GM18868 (cell line): ENCODE results near the gene GNAT2.
A peak's percentile ranks its signal among the peaks of the same experiment; 100 is the strongest.
"Not testable (repeated sequence)": the region's sequence is repeated elsewhere in the genome, so short reads cannot be mapped to it uniquely, and the experiment has no call there.

Experiments
- ATAC-seq: cut with Tn5 transposase; IDR thresholded peaks from one replicate; pipeline ENCODE4 v1.9.1; 2021; ENCODE audit warnings: mild to moderate bottlenecking, moderate library complexity; ENCODE audit not compliant: unreplicated experiment

The GNAT2 gene

DNA sequence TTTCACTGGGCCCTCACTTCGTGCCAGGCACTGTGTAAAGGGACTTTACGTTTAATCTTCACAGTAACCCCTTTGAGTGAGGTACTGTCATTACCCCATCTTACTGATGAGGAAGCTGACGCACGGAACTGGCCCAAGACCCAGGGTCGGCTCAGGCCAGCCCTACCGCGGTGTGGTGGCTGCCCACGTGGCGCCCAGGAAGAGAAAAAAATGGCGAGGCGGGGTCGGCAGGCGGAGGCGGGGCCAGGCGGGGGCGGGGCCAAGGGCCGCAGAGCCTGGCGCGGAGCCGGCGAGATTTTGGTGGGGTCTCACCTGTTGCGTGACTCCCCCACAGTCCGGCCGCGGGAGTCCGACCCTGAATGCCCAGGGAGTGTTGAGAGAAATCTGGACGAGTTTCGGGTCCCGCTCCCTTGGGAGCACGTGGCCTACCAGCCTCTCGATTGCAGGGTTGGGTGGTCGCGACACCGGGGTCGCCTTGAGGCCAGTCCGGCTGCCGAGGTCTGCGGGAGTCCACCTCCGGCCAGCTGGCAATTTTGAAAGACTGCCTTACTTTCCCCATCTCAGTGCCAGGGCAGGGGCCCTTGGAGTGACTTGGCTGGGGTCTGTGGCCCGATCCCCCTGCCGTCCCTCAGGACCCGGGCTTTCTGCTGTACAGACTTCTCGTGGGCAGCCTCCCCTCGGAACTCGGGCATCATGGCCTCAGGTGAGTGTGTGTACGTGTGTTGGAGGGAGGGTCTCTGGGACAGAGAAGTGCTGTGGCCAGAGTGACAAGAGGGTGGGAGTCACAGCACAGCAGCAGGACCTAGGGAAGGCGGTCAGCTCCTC is at the start of gene GNAT2, which contains the start of gene AMPD2:
GNAT2 (minus strand) TSS at position 41 of the 825 bp plus-strand sequence. CDS start 6,746 bp downstream, outside the sequence.
AMPD2 (plus strand) TSS at position 262 of the 825 bp plus-strand sequence. CDS start 1,339 bp downstream, outside the sequence.
- ATAC-seq = peak; percentile 44

DNA sequence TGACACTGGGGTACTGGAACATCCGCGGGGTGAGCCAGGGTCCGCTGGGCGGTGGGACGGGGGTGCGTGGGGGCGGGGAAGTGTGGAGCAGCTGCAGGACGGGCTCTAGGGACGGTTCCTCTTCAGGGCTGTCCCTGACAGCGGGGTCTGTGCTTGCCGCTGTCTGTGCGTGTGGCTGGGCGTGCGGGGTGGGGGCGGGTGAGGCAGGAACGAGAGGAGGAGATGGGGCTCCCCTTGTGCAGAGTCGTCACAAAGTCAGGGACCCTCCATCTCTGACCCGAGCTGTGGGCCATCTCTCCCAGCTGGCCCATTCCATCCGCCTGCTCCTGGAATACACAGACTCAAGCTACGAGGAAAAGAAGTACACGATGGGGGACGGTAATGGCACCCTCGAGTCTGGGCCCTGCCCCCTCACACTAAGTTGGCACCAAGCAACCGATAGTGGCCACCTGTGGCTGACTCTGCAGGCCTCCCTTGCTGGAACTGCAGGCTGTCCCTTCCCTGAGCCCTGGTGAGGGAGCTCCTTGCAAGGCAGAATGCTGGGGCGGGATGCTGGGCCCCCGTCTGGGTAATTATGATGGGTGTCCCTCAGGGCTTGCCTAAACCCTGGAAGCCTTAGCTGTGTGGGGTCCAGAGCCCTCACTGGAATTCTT is 48.8 kb upstream of the GNAT2 start:
- no peak for ATAC-seq

GRCh38 chr1:109667452-109668122 is 48.2 kb upstream of the GNAT2 start, which contains the start of gene GSTM2:
Gene GSTM2, plus strand, starts transcription at chr1:109668057. Its CDS starts 59 bp downstream, at chr1:109668116.
- peak; percentile 97 for ATAC-seq

GRCh38 chr1:109664671-109665070 is 45.3 kb upstream of the GNAT2 start:
- ATAC-seq = no peak

DNA sequence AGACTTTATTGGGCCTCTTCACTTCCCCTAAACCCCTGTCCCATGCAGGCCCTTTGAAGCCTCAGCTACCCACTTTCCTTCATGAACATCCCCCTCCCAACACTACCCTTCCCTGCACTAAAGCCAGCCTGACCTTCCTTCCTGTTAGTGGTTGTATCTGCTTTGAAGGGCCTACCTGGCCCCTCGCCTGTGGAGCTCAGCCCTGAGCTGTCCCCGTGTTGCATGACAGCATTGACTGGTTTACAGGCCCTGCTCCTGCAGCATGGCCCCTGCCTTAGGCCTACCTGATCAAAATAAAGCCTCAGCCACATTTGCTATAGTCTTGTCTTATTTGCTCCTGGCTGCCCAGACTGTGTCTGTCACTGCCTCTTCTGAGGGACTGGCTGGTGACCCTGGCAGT is 42.0 kb upstream of the GNAT2 start:
- no peak for ATAC-seq

- not testable (repeated sequence) for ATAC-seq
These were observed 41.2 kb upstream of the GNAT2 start for GRCh38 chr1:109660691-109661026.

DNA sequence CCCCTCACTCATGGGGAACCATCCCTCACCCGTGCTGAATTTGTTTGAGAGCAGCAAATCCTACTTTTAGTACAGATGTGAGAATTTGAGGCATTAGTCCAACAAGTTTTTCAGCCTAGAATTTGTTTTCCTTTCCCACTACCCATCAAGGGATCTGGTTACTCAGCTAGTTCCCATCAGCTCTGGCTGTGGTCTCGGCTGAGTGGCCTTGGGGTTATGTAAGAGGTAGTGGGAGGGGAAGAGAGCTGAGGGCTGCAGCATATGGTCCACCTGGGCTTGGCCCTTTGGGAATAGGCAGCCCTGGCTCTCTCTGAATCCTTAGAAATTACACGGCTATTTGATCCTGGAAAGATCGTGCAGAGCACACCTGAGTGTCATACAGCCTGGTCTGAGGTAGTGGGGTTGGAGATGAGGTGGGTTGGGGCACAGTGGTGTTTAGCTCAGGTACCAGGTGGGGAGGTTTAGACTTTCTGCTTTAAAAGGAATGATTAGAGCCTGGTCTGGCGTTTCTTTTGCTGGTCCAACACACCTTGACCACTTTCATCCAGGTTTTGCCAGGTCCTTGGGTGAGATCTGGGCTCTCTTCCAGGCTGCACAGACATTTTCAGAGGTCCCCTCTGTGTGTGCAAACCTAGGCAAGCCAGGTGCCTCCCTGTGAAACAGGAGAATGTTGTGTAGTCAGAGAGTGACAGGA is 40.7 kb upstream of the GNAT2 start:
- ATAC-seq = no peak

DNA sequence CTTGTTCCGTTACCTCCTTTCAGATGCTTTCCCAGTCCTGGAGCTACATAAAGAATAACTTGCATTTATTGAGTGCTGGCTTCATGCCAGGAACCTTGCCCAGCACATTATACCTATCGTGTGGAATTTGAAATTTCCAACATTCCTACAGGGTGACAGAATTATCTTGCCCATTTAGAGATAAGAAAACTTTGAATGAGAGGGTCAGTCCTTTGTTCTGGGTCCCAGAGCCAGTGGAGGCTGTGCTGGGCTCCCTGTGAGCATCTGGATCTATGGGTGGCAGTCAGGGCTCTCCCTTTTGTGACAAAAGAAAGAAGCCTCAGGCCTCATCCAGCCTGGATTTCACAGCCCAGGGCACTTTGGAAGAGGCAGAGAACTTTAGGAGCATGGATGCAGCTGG is 39.7 kb upstream of the GNAT2 start:
- ATAC-seq = no peak

- no peak for ATAC-seq
These were observed 39.2 kb upstream of the GNAT2 start for GRCh38 chr1:109658533-109659042.

DNA sequence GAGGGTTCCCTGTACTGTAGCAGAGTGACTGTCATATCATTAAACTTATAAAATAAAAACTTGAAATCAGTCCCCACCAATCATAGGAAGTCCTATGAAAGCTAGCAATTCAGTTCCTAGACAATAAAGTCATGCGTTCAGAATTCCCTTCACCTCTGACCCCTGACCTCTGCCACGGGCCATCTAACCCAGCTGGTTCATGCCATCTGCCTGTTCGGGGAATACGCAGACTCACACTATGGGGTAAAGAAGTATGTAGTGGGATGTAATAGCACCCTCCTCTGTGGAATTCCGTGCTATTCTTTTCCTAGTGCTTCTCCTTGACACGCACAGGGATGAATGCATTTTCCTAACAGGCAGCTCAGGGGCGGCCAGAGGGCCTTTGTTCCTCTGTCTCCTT is 38.6 kb upstream of the GNAT2 start:
- no peak for ATAC-seq

DNA sequence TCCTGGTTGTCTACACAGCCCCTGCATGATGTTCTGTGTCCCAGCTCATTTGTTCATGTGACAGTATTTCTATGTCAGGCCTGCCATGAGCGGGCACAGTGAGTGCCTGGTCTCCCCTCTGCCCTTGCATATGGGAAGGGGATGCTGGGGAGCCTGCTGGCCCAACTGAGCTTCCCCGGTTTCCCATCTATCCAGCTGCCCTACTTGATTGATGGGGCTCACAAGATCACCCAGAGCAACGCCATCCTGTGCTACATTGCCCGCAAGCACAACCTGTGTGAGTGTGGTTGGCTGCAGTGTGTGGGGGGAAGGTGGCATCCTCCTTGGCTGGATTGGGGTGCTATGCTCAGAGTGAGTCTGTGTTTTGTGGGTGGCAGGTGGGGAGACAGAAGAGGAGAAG is 38.0 kb upstream of the GNAT2 start:
- no peak for ATAC-seq

- ATAC-seq = peak; percentile 90
These were observed 36.5 kb upstream of the GNAT2 start, which contains the start of gene GSTM4 for GRCh38 chr1:109655615-109656519. Gene GSTM4, plus strand, starts transcription at chr1:109656099. Its CDS starts 291 bp downstream, at chr1:109656390.

DNA sequence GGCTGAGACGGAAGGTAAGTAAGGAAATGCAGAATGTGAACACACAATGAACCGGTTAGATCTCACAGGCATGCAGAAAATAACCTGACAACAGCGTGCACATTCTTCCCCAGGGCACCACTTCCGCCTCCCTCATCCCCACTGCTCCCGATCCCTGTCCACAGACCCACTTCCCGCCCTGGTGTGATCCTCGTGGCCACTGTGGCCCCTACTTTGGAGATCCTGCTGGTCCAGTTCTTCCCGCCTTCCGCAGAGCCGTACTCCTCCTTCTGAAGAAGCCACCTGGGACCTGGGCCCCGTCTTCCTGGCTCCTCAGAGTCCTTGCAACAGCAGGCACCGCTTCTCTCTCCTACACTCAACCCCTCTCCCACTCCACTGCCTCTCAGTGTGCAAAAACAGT is 35.1 kb upstream of the GNAT2 start:
- ATAC-seq = no peak

GRCh38 chr1:109653306-109653705 is 33.9 kb upstream of the GNAT2 start:
- no peak for ATAC-seq

DNA sequence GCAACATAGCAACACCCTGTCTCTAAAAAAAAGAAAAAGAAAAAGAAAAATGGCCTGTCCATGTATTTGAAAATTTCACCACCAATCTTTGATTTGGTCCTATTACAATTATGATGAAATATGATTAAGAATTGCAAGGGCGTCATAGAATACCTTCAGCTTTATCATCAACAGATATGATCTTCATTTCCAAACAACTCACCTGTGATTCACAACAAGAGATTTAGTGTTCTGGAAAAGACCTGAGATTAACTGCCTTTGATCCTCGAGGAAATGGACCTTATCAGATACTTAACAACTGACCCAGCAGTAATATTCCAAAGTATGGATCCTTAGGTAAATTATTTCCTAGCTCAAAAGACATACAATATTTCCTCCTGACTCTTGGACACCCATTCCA is 33.0 kb upstream of the GNAT2 start:
- no peak for ATAC-seq

DNA sequence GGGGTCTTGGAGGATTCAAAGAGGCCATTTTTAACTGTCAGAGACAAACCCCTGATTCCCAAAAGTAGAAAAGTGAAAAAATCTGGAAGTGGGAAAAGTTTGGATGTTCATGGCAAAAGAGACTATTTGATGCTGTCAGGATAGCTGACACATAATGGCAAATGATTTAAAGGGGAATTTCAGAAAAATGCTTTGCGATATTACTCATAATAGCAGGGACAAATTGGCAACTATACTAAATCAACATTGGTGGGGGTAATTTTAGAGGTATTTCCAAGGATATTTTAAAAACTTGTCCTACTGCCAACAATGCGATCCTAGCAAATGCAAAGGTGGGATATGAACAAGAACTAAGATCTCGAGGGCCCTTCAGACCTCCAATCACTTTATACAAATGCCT is 31.2 kb upstream of the GNAT2 start:
- ATAC-seq = no peak

- no peak for ATAC-seq
These were observed 30.1 kb upstream of the GNAT2 start for GRCh38 chr1:109649491-109649914.

GRCh38 chr1:109644670-109645069 is 25.3 kb upstream of the GNAT2 start:
- no peak for ATAC-seq

DNA sequence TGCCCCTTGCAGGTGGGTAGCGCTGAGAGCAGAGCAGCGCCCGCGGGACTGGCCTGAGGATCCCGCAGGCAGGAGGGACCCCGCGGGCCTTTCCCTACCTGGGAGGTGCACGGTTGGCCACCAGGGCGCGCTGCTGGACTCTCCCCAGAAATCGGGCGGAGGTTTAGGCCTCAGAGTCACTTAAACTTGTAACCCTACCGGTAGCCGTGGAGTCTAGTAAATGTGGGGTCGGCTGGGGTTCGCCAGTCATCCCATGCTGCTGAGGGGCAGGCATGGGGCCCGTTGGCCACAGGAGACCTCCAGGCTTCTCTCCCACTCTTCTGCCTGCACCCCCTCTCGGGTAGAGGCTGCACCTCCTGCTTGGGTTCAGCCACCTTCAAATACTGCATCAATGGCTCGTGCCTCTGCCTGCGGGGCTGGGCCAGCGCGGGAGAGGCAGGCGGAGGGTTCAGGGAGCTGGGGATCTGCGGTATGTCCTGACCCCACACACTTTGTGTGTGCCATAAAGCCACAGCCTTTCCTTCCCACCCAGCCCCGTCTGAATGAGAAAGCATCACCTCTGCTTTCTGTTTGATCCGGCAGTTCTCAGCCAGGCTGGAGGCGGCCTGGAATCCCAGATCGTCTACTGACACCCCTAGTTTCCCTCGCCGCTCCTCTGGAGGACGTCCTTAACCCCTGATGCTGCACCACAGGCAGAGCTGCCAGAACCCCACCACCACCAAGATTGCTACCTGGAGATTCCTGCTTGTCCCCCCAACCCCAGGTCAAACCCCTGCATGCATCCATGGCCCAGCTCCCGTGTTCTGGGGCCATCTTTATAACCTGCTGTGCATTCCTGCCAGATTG is 24.2 kb upstream of the GNAT2 start:
- peak; percentile 89 for ATAC-seq
